T1000 (cell line): Measurements from ENCODE around the gene GLCE.
"Not testable (repeated sequence)": the region's sequence is repeated elsewhere in the genome, so short reads cannot be mapped to it uniquely, and the experiment has no call there.

Source experiments
- DNase-seq: peaks from one replicate; lab custom pipeline; 2025; ENCODE audit warnings: mixed read lengths; lab: John Stamatoyannopoulos, UW

The GLCE gene

DNA sequence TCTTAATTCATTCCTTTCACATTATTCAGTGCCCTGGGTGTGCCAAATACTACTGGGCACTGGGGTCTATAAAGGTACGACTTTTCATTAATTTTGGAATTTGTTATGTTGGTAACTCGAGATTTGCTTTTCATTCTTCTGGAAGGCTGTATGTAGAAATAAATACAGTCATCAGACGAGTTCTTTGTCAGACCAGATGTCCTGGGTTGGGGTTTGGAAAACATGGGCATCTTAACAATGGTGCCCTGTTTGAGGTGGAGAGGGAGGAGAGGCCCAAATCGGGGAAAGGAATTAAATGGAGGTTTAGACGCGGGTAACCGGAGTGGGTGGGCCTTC, 662 bp upstream of the GLCE start:
- no peak for DNase-seq

DNA sequence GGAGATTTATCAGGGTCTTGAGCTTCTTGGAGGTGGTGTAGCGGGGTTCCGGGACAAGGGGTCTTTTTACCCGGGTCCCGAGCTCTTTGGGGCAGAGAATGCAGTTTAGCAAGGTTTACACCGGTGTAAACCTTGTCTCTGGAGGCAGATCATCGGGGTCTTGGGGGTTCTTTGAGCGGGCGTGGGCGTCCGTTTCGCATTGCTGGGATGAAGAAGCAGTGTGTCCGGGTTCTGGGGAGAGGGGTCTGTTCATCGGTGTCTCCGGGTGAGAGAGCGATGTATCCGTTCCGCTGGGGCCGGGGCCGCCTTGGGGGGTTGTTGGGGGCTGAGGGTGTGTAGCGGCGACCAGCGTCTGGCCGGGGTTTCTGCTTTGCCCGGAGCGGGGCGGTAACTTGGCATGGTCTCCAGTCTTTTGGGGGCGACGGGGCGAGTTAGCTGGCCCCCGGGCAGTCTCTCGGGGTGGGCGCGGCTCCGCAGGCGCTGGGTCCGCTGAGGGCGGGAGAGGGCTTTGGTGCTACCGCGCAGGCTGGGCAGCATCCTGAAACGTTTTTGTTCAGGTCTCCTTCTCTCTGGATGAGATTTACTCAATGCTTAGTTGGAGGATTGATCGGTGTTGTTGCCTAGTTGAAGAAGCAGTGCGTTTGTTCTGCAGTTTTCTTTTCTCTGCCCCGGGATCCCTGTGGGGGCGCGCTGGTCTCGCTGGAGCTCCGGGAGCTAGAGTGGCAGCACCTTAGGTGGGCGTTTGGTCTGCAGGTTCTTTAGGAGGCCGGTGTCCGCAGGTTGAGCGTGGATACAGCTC, 843 bp downstream of the GLCE start:
- DNase-seq: no peak

DNA sequence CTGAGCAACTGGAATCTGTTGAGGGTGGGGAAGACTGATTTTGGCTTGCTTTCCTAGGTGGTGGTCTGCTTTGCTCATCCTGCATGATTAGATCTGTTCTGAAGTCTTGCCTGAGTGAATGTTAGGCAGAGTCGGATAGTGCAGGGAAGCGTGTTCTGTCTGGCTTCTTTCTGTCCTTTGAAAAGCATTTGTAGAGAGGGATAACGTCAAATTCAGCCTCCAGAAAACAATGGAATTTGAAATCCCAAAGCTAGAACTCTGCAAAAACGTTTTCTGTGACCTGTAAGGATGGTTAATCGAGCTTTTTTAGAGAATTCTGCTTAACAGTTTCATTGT, 1.4 kb downstream of the GLCE start:
- no peak for DNase-seq

DNA sequence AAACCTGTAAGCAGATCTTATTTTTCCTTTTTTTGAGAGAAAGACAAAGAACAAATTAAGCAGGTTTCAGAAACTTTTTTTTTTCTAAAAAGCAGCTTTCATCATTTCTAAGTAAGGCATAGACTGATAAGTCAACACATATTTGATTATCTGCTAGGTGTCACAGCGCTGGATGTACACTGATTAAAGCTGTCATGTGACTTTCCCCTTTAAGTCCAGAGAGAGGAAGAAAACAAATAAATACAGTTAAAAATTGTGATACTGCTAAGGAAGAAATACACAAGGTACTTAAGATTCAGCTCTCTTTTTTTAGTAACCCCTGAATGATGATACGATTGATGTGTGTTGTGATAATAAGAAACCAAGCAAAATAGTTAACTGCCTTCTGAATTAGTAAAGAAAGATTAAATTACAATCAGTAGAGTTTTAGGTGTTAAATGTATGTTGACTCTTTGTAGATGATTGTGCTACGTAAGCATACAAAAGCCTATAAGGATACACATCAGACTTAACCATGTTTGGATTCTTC, 2.8 kb downstream of the GLCE start:
- no peak for DNase-seq

DNA sequence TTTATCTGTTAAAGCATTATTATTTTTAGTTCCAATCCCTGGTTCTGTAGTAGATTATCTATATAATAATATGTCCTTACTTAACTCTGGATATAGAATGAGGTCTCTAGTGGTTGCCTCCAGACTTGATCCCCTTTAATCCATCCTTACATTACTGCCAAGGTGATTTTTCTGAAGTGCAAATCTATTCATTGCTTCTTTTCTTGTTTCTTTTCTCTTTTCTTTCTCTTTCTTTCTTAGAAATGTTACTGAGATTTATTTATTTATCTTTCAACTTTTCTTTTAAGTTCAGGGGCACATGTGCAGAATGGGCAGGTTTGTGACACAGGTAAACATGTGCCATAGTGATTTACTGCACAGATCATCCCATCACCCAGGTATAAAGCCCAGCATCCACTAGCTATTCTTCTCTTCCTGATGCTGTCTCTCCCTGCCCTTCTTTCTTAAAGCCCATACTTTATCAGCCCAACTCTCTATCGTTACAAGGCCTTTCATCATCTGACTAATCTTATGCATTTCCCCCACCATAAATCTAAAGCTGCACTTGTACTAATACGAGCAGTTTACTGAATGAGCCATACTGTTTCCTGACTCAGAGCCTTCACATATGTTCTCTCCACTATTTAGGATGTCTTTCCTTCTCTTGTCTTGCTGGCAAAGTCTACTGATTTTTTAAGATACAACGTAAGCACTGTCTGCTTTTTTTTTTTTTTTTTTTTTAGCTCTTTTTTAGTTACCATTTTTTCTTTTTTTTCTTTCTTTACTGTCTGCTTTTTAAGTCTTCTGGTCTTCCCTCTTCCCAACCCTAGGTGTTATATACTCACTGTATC, 4.6 kb downstream of the GLCE start:
- no peak for DNase-seq

DNA sequence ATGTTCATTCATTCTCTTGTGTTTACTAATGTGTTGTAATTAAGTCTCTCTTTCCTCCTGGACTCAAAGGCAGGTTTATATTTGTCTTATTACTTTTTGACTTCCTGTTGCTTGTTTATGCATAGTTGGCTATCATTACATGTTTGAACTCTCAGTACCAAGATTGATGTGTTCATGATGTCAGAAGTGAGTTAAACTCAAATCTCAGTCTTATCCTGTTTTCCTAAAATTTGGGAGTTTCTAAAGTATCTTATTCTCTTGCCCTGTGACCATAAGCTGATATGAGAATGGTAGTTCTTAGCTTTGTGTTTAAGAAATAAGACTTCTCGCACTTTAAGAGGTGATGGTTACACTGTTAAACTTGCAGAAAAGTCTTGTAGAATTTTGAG, 5.2 kb downstream of the GLCE start:
- DNase-seq: no peak

DNA sequence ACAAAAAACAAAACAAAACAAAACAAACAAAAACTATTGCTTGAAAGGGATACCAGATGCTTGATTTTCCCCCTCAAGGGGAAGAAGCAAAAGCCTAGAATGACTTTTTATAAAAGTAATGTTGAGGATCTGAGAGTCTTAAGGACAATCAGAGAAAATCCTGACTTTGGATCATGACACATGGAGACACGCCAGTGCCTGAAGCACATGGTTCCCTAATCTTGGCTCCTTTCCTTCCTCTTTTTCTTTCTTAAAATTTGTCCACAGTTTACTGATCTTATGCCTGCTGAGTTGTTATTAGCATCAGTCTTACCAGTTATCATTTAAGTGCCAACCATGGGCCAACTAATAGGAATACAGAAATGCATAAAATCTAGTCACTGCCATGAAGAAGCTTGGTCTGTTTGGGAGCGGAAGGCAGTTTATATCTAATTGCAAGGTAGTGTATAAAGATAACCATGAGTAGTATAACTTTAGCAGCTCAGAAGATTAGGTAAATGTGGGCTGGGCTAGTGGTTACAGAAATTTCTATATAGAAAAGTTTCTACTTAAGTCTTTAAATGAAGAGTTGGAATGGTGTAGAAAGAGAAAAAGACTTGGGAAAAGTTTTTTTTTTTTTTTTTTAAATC, 6.9 kb downstream of the GLCE start:
- DNase-seq: no peak

DNA sequence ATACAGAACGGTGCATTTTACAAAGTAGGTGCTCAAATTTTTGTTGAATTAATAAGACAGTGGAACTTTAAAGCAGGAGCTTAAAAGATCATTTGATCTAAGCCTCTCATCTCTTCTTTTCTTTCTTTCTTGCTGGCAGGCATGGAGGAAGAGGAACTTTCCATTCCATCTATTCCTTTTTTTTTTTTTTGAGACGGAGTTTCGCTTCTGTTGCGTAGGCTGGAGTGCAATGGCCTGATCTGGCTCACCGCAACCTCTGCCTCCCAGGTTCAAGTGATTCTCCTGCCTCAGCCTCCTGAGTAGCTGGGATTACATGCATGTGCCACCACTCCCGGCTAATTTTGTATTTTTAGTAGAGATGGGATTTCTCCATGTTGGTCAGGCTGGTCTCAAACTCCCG, 7.9 kb downstream of the GLCE start:
- DNase-seq: not testable (repeated sequence)

DNA sequence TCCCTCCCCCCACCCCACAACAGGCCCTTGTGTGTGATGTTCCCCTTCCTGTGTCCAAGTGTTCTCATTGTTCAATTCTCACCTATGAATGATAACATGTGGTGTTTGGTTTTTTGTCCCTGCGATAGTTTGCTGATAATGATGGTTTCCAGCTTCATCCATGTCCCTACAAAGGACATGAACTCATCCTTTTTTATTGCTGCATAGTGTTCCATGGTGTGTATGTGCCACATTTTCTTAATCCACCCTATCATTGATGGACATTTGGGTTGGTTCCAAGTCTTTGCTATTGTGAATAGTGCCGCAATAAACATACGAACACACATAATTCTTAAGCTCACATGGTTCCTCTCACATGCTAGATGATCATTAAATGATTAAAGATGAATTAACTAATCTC, 9.1 kb downstream of the GLCE start:
- DNase-seq: not testable (repeated sequence)

DNA sequence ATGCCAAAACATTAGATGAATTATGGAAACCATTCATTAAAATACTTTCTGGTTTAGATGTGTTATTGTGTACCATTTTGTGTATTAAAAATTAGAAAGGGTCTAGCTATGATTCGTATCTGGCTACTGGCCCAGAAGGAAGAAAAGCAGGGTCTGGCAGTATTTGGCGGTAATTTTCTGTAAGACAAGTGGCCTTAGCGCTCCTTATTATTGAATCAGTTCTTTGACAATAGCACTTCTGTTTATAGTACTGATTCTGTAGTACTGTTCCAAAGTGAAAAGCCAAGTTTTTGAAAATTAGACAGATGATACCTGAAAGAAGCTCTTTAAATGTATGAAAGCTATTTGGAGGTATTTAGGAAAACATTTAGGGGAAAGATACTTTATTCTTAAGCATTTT, 10.2 kb downstream of the GLCE start:
- DNase-seq: no peak

DNA sequence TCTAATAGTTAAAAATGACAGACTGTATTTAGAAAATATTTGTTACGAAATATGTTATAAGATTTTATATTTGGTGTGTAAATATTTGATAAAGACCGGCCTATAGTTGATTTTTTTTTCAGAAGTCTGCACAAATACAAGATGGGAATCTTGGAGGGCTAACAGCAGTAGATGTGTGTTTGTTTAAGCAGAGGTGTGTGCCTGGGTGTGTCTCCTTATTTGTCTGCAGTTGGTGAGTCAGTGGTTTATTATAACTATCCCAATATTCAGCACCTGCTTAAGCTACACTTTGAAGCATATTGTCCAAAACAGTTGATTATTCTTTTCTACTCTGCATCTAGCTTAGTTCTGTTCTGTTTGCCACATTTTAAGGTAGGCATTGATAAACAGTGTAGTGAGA, 12.4 kb downstream of the GLCE start:
- DNase-seq: no peak

DNA sequence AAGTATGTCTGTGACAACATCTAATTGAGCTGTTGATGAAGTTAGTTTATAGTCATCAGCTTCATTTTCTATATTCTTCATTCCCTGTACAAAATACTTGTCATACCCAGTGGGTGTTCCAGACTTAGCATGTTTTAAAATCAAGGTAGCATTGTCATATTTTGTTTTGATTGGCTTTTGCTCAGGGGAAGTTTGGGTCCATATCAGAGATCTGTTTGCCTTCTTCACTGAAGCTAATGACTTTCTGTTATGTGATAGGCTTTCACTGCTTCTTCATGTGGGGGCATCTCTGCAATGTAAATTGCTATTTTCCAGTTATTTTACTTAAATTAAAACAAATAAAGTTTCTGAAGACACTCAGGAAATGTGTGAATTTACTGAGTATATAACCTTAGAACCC, 15.1 kb downstream of the GLCE start:
- no peak for DNase-seq

DNA sequence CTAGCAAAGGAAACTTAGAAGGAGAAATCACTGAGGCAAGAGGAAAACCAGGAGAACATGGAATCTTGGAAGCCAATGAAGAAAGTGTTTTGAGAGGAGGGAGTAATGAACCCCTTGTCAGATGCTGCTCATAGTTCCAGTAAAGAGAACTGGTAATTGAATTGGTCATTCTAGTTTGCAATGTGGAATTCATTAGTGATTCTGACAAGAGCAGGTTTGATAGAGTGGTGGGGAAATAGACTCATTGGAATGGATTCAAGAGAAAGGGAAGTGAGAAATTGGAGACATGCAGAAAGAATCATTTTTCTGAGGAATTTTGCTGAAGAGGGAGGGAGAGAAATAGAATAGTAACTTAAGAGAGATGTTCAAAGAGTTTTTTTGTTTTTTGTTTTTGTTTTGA, 21.0 kb downstream of the GLCE start:
- DNase-seq: no peak

DNA sequence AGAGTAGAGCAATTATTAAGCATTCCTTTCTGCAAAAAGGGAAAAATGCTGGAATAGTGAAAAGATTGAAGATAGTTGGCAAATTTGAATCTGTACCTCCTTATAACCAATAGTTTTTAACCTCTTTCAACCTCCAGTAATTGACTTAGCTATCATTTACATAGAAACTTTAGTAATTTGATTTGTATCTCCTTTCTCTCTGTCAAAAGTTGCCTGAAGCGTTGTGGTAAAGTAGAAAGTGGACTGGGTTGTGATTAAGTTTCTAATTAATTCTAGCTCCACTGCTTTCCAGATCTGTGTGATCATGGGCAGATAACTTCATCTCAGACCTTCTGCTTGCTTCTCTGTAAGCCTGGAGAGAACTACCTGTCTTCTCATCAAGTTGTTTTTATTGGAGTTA, 24.8 kb downstream of the GLCE start:
- DNase-seq: no peak

DNA sequence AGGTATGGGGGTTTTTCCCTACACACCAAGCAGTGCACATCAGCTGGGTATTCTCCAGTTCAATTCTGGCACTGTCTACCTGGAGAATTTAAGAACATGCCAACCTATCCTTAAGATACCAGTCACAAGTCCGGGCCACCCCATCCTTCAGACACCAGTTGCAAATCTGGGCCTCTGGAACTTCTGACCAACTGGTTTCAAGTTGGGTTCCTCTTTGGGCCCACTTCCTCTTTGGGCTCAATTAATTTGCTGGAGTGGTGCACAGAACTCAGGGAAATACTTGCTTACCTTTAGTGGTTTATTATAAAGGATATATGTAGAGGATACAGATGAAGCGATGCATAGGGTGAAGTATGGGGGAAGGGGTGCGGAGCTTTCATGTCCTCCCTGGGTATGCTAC, 25.3 kb downstream of the GLCE start:
- DNase-seq: no peak

DNA sequence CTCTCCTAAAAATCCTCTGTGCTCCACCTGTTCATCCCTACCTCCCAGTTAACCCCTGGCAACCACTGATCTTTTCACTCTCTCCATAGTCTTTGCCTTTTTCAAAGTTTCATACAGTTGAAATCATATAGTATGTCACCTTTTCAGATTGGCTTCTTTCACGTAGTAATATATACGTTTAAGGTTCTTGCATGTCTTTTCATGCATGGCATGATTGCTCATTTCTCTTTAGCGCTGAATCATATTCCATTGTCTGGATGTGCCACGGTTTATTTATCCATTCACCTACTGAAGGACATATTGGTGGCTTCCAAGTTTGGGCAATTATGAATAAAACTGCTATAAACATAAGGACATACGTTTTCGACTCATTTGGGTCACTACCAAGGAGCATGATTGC, 28.7 kb downstream of the GLCE start:
- DNase-seq: no peak

DNA sequence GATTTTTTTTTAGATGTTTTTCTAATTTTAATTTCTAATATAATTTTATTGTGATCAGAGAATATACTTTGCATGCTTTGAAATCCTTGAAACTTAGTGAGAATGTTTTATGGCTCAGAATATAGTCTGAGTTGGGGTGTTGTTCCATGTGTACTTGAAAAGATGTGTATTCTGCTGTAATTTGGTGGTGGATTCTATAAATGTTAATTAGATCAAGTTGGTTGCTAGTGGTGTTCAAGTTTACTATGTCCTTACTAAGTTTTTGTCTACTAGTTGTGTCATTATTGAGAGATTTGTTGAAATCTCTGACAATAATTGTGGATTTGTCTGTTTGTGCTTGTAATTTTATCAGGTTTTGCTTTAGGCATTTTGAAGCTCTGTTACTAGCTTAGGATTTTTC, 29.7 kb downstream of the GLCE start:
- DNase-seq: no peak

DNA sequence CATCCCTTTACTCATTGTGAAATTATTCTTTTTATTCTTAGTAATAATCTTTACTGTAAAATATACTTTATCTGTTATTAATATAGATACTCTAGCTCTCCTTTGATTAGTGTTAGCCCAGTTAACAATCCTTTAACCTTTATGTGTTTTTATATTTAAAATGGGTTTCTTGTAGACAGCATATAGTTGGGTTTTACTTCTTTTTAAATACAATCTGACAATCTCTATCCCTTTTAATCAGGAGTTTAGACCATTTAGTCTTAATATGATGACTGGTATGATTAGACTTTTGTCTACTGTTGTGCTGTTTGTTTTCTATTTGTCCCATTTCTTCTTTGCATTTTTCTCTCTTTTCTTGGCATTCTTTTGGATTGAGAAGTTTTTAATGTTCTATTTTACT, 30.1 kb downstream of the GLCE start:
- DNase-seq: no peak

DNA sequence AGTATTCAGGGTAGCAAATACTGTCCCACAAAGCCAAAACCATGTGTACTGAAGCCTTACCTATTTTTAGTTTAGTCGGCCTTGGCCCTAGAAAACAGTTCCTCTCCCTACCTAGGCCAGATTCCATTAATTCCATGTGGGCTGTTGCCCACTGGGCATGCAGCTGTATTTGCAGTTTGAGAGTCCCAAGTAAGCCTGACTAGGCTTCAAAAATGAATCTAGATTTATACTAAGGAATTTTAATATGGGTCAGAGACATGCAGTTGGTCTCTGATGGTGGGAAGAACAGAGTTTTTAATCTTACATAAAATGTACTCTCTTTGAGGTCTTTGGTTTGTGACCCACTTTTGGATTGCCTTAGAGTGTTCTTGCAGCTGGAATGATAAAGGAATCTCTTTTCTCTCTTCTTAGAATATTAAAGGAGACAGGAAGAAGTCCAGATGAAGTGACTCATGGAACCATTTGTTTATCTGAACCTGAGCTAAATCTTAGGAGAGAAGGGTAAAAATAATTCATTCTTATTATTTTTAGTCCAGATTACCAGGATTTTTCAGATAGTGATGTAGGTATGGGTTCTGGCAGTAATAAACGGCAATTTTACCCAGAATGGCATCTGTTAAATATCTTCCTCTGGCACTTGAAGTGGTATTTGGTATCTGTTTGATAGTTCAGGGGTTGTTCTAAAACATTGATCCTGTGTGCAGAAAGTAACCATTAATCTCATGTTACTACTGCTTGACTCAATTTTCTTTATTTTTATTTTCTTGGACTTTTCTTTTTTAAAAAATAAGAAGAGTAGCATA, 33.8 kb downstream of the GLCE start:
- DNase-seq: no peak

DNA sequence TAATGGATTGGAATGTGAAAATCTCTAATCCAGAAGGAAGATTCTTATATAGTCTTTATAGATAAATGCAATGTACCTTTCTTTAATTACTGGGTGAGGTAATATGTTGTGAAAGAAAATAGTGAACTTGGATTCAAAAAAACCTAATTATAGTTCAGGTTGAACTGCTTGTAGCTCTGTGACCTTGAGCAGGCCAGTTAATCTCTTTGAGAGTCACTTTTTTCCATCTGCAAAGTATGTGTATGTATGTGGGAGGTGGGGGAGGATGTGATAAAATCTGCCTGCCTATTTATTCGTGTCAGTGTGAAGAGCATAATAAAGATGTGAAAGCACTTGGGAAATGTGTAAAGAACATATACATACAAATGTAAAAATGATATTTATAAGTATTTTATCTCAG, 34.4 kb downstream of the GLCE start:
- no peak for DNase-seq

DNA sequence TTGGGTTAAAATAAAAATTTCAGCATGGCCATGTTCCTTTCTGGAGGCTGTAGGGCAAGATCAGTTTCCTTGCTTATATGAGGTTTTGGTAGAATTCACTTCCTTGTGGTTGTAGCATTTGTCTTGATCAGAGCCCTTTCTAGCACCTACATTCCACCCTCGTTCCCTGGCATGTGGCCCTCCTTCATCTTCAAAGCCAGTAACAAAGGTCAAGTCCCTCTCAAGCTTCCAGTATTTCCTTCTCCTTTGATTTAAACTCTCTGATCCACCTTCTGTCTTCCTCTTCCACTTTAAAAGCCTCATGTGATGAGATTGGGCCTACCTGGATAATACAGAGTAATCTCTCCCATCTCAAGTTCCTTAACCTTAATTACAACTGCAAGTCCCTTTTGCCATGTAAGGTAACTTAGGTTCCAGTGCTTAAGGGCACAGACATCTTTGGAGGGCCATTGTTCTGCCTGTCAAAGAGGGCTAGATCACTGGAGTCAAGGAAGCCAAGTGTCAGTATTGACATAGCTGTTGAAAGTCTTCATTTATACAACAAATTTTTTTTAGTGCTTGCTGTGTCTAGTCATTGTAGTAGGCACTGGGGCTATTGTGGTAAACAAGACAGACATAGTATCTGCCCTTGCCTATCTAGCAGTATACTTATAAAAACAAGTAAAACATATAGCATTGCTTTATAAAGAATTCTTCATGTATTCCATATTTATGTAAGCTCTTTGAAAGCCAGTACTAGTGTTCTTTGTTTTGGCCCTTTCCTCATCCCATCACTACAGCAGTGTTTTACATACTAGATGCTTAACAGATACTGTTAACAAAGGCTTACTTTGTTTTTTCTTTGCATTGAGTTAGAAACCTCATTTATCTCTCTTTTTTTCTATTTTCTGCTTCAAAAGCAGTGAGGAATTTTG, 40.7 kb downstream of the GLCE start:
- no peak for DNase-seq
